Activated naive CD8-positive, alpha-beta T cell treated with anti-CD3 and anti-CD28 coated beads, Interleukin-2, amount 10 ng/mL, durations not matched to agents 7 days and 5 days (primary cell): ENCODE data around the gene RPS6KB1. TPM values are rescaled to one million over a fixed set of nuclear protein-coding genes. Genes with fewer than 3 reads are reported as not detected.

Experiments
- ATAC-seq: fragments of 150-1000 bp; cut with Tn5 transposase; one replicate; pipeline ENCODE4 v1.10.0; 2021; ENCODE audit warnings: low read depth, moderate library complexity
- POLR2A ChIA-PET: fragments of 350-600 bp; sonication (Branson Sonifier 250); formaldehyde crosslinking; loops from one replicate; lab custom pipeline; 2021; ENCODE audit warnings: antibody characterized with exemption; lab: Charles Lee
- DNase-seq: peaks from one replicate; pipeline ENCODE4 v3.0.0; 2021
- H3K27ac Mint-ChIP-seq: one replicate; pipeline ENCODE4 v1.8.0; 2022; ENCODE audit warnings: mild to moderate bottlenecking, mixed read lengths
- H3K27me3 Mint-ChIP-seq: one replicate; pipeline ENCODE4 v1.8.0; 2022; ENCODE audit warnings: mild to moderate bottlenecking, moderate library complexity, mixed read lengths
- H3K36me3 Mint-ChIP-seq: one replicate; pipeline ENCODE4 v1.8.0; 2021; ENCODE audit warnings: mild to moderate bottlenecking, mixed read lengths
- H3K4me1 Mint-ChIP-seq: one replicate; pipeline ENCODE4 v1.8.0; 2021; ENCODE audit warnings: mixed read lengths
- H3K4me3 Mint-ChIP-seq: one replicate; pipeline ENCODE4 v1.8.0; 2022; ENCODE audit warnings: mild to moderate bottlenecking, moderate library complexity, mixed read lengths
- H3K9me3 Mint-ChIP-seq: one replicate; pipeline ENCODE4 v1.8.0; 2021; ENCODE audit warnings: mixed read lengths
- total RNA-seq, 2 experiments: library from RNA; stranded (reverse); gene quantifications; one replicate each; pipeline ENCODE4 v1.2.3, GENCODE V29; 2021

RPS6KB1 gene
- total RNA-seq, 2 experiments from 2014 or later, result 46.3 to 49.4 TPM

GRCh38 chr17:59877965-59878364, 15.0 kb upstream of the RPS6KB1 start:
- no peaks in the 10 kb centered on the region for H3K4me1 Mint-ChIP-seq
- H3K27ac Mint-ChIP-seq, result no peak overlapping the region
- no peak for ATAC-seq
- no peak overlapping the region for H3K4me3 Mint-ChIP-seq
- no peaks in the 10 kb centered on the region for H3K27me3 Mint-ChIP-seq
- peaks cover 7% of the 10 kb centered on the region for H3K36me3 Mint-ChIP-seq
- POLR2A ChIA-PET, result no interaction called here
- DNase-seq, result no peak
- no peaks in the 10 kb centered on the region for H3K9me3 Mint-ChIP-seq

- Mint-ChIP-seq H3K4me1 (no peaks in the 10 kb centered on the region), H3K27me3 (no peaks in the 10 kb centered on the region), H3K27ac (no peak overlapping the region), H3K4me3 (no peak overlapping the region), H3K9me3 (no peaks in the 10 kb centered on the region), H3K36me3 (peaks cover 7% of the 10 kb centered on the region)
- DNase-seq (no peak), ATAC-seq (no peak)
- POLR2A ChIA-PET, result interaction anchor here (0.7 kb wide), 1 partner anchor 126 kb away, joined by 4 read pairs; no protein-coding TSS in a partner anchor
These were observed 14.3 kb upstream of the RPS6KB1 start for GRCh38 chr17:59878624-59879023.

- no peak for ATAC-seq
- Mint-ChIP-seq H3K27me3 (no peaks in the 10 kb centered on the region), H3K4me1 (peaks cover 4% of the 10 kb centered on the region), H3K36me3 (peaks cover 14% of the 10 kb centered on the region), H3K27ac (no peak overlapping the region), H3K4me3 (no peak overlapping the region), H3K9me3 (no peaks in the 10 kb centered on the region)
- DNase-seq, result no peak
- POLR2A ChIA-PET, result no interaction called here
These were observed 8.1 kb upstream of the RPS6KB1 start for GRCh38 chr17:59884861-59885260.

DNA sequence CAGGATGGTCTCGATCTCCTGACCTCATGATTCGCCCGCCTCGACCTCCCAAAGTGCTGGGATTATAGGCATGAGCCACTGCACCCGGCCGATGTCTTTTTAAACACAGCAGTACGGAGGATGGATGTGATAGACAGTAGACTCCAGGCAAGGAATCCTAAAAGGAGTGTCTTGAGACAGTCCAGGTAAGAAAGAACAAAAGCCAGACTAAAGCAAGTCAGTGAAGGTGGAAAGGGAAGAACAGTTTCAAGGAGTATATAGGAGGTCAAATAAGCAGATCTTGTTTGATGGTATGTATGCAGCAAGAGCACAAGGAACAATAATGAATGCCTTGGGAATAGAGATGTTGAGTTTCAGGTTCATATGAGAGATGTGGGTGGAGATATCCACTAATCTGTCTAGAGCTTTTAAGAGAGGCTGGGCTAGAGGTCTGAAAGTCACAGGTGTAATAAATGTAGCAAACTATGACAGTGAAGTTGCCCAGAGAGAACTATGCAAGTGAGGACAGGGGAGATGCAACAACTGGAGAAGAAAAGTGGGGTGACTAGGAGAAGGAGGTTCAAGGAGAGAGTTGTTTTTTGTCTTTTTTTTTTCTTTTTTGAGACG, 4.7 kb upstream of the RPS6KB1 start:
- peak overlapping the region; percentile 0 for H3K27ac Mint-ChIP-seq
- H3K36me3 Mint-ChIP-seq, result peaks cover 16% of the 10 kb centered on the region
- H3K27me3 Mint-ChIP-seq, result no peaks in the 10 kb centered on the region
- H3K4me3 Mint-ChIP-seq, result no peak overlapping the region
- H3K4me1 Mint-ChIP-seq, result peaks cover 17% of the 10 kb centered on the region
- ATAC-seq (no peak), DNase-seq (no peak)
- POLR2A ChIA-PET, result no interaction called here
- no peaks in the 10 kb centered on the region for H3K9me3 Mint-ChIP-seq

DNA sequence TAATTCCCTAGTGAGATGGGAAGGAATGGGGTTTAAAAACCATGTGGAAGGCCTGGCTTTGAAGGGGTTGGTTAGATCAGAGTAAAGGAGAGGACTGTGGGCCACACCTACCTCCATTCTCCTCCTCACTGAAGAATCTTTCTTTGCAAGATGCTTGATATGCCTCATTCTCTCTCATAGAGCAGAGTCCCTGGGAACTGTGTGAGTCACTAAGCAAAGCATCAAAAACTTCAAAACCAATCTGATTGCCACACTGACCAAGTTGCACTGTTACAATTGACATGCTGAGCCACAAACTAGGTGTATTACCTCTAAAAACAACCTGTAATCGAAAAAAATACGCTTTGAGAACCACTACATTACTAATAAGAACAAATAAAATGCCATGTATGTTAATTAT, 2.2 kb upstream of the RPS6KB1 start:
- POLR2A ChIA-PET, result no interaction called here
- peak overlapping the region; percentile 26 for H3K27ac Mint-ChIP-seq
- peaks cover 30% of the 10 kb centered on the region for H3K4me1 Mint-ChIP-seq
- no peaks in the 10 kb centered on the region for H3K9me3 Mint-ChIP-seq
- H3K27me3 Mint-ChIP-seq, result no peaks in the 10 kb centered on the region
- DNase-seq, result no peak
- H3K4me3 Mint-ChIP-seq, result peak overlapping the region; percentile 4
- no peak for ATAC-seq
- H3K36me3 Mint-ChIP-seq, result peaks cover 16% of the 10 kb centered on the region

- Mint-ChIP-seq H3K27ac (peak overlapping the region; percentile 100), H3K36me3 (peaks cover 15% of the 10 kb centered on the region), H3K27me3 (no peaks in the 10 kb centered on the region), H3K4me1 (peaks cover 37% of the 10 kb centered on the region), H3K4me3 (peak overlapping the region; percentile 100), H3K9me3 (no peaks in the 10 kb centered on the region)
- ATAC-seq (no peak), DNase-seq (no peak)
- POLR2A ChIA-PET, result interaction anchor here (0.7 to 2.2 kb wide), 11 partner anchors 12 to 186 kb away, joined by 3 to 11 read pairs (median 4); partner anchors contain the start of genes HEATR6, PTRH2 and RNFT1
These were observed 534 bp upstream of the RPS6KB1 start for GRCh38 chr17:59892251-59892923.

- peaks cover 34% of the 10 kb centered on the region for H3K4me1 Mint-ChIP-seq
- no peak for ATAC-seq
- POLR2A ChIA-PET, result interaction anchor here (0.5 to 2.2 kb wide), 16 partner anchors 9 to 329 kb away, joined by 3 to 11 read pairs (median 4); partner anchors contain the start of genes DHX40, HEATR6, PTRH2 and RNFT1
- peak overlapping the region; percentile 100 for H3K27ac Mint-ChIP-seq
- H3K36me3 Mint-ChIP-seq, result peaks cover 9% of the 10 kb centered on the region
- H3K27me3 Mint-ChIP-seq, result no peaks in the 10 kb centered on the region
- peak overlapping the region; percentile 100 for H3K4me3 Mint-ChIP-seq
- no peaks in the 10 kb centered on the region for H3K9me3 Mint-ChIP-seq
- no peak for DNase-seq
These were observed 767 bp downstream of the RPS6KB1 start for GRCh38 chr17:59893676-59894100.

GRCh38 chr17:59897090-59897489, 4.2 kb downstream of the RPS6KB1 start:
- Mint-ChIP-seq H3K36me3 (peaks cover 9% of the 10 kb centered on the region), H3K27ac (no peak overlapping the region), H3K4me1 (peaks cover 23% of the 10 kb centered on the region), H3K27me3 (no peaks in the 10 kb centered on the region), H3K9me3 (no peaks in the 10 kb centered on the region), H3K4me3 (no peak overlapping the region)
- DNase-seq (no peak), ATAC-seq (no peak)
- POLR2A ChIA-PET, result no interaction called here

DNA sequence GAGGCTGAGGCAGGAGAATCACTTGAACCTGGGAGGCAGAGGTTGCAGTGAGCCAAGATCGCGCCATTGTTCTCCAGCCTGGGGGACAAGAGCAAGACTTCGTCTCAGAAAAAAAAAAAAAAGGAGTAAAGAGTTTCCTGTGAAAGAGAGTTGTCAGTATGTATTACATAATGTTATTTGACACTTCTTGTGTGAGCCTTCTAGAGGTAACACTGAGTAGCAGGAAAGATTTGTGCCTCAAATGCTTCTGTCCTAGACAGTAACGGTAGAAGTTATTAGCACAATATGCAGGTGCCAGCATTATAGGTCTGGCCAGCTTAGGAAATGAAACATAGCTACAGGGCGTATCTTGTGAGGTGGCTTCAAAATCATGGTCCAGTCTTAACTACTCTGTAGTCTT, 6.2 kb downstream of the RPS6KB1 start:
- Mint-ChIP-seq H3K4me3 (no peak overlapping the region), H3K4me1 (peaks cover 22% of the 10 kb centered on the region), H3K27ac (no peak overlapping the region), H3K27me3 (no peaks in the 10 kb centered on the region), H3K9me3 (no peaks in the 10 kb centered on the region), H3K36me3 (peaks cover 9% of the 10 kb centered on the region)
- POLR2A ChIA-PET, result no interaction called here
- DNase-seq (no peak), ATAC-seq (no peak)

DNA sequence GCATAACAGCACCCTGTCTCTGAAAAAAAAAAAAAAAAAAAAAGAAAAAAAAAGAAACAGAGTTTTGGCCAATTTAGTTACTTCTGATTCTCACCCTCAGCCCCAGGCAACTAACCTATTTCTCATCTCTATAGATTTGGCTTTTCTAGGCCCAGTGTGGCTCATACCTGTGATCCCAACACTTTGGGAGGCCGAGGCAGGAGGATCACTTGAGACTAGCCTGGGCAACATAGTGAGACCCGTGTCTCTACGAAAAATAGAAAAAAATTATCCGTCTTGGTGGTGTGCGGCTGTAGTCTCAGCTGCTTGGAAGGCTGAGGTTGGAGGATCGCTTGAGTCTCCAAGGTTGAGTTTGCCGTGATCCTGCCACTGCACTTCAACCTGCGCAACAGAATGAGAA, 8.7 kb downstream of the RPS6KB1 start:
- H3K27me3 Mint-ChIP-seq, result no peaks in the 10 kb centered on the region
- no peak overlapping the region for H3K27ac Mint-ChIP-seq
- ATAC-seq (no peak), DNase-seq (no peak)
- POLR2A ChIA-PET, result no interaction called here
- H3K9me3 Mint-ChIP-seq, result no peaks in the 10 kb centered on the region
- H3K4me1 Mint-ChIP-seq, result peaks cover 10% of the 10 kb centered on the region
- peaks cover 8% of the 10 kb centered on the region for H3K36me3 Mint-ChIP-seq
- no peak overlapping the region for H3K4me3 Mint-ChIP-seq

GRCh38 chr17:59903455-59903854, 10.5 kb downstream of the RPS6KB1 start:
- peaks cover 7% of the 10 kb centered on the region for H3K4me1 Mint-ChIP-seq

GRCh38 chr17:59907467-59907866, 14.5 kb downstream of the RPS6KB1 start:
- H3K4me1 Mint-ChIP-seq, result peaks cover 6% of the 10 kb centered on the region
- POLR2A ChIA-PET, result no interaction called here
- peaks cover 7% of the 10 kb centered on the region for H3K36me3 Mint-ChIP-seq
- H3K4me3 Mint-ChIP-seq, result no peak overlapping the region
- DNase-seq, result no peak
- no peak overlapping the region for H3K27ac Mint-ChIP-seq
- H3K27me3 Mint-ChIP-seq, result no peaks in the 10 kb centered on the region
- H3K9me3 Mint-ChIP-seq, result no peaks in the 10 kb centered on the region
- no peak for ATAC-seq

More at GRCh38 chr17:59903455-59903854, 10.5 kb downstream of the RPS6KB1 start:
- Mint-ChIP-seq H3K4me3 (no peak overlapping the region), H3K36me3 (peaks cover 8% of the 10 kb centered on the region), H3K27ac (no peak overlapping the region), H3K27me3 (no peaks in the 10 kb centered on the region), H3K9me3 (no peaks in the 10 kb centered on the region)
- DNase-seq (no peak), ATAC-seq (no peak)
- POLR2A ChIA-PET, result interaction anchor here (1.3 kb wide), 1 partner anchor 9 kb away, joined by 6 read pairs; no protein-coding TSS in a partner anchor

- no peaks in the 10 kb centered on the region for H3K4me1 Mint-ChIP-seq
- H3K36me3 Mint-ChIP-seq, result peaks cover 17% of the 10 kb centered on the region
- no peak overlapping the region for H3K27ac Mint-ChIP-seq
- no peak for DNase-seq
- H3K4me3 Mint-ChIP-seq, result no peak overlapping the region
- POLR2A ChIA-PET, result no interaction called here
- no peaks in the 10 kb centered on the region for H3K9me3 Mint-ChIP-seq
- no peaks in the 10 kb centered on the region for H3K27me3 Mint-ChIP-seq
- no peak for ATAC-seq
These were observed 21.4 kb downstream of the RPS6KB1 start for GRCh38 chr17:59914274-59914854.
